HG03457 (cell line): ENCODE results near the gene TTC28.

Experiments used
- ATAC-seq: cut with Tn5 transposase; IDR thresholded peaks from one replicate; pipeline ENCODE4 v1.9.1; 2021; ENCODE audit warnings: moderate number of reproducible peaks; ENCODE audit not compliant: unreplicated experiment

Gene TTC28

DNA sequence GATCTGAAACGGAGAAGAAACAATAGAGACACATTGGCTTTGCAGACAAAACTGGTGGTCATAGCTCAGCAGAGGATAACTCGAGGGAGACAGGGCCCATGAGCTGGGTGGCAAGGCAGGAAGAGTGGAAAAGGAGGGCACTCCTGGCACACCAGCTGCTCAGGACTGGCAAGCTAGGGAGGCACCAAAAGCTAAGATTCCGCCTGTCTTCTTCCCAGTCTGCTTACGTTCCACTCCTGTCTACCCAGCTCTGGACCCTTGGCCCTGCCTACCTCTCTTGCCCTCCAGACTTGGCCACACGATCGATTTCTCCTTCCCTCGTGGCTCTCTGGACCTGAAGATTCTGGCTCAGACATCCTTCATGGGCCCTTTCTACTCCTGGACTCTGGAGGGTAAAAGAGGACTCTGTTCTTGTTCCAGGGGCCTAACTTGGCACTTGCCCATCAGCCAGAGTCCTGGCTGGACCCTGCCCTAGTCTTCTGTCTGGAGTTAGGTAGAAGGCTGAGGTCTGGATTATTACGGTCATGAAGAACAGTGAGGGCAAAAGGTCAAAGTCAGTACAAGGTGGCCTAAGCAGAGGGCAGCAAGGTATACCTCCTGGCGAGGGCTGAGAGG lies 645.4 kb downstream of the TTC28 start:
- ATAC-seq, result no peak

DNA sequence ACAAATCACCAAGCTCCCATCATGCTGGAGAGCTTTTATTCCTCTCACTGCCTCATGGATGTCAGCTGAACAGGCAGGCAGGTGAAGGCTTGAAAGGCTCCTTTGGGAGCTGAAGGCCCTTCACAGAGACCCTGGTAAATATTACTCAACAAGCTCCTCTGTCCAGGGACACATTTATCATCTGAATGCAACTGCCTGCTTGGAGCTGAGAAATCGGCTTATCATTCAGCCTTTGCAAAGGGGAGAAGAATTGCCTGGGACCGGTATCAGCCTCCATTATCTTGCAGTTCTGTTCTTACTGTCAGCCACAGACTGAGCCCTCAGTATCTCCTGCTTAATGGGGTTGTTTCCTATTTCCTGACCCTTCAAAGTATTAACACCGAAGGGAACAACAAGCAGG lies 646.8 kb downstream of the TTC28 start:
- no peak for ATAC-seq

DNA sequence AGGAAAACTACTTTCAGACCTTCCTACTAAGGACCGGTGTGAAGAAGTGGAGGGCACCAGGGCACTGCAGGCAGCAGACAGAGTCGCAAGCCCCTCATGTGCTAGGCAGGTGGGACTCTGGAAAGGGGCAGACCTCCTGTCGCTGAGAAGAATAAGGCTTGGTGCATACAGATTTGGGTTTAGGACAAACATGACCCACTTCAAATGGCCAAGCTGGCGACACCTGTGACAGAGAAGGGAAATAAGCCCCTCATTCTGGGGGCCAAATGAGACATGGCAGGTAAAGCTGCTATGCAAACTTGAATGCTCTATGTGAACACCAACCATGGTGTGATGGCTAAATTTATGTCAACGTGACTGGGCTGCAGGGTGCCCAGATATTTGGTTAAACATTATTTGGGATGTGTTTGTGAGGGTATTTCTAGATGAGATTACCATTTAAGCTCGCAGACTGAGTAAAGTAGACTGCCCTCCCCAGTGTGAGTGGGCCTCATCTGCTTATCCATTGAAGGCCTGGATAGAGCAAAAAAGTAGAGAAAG lies 648.2 kb downstream of the TTC28 start:
- no peak for ATAC-seq

DNA sequence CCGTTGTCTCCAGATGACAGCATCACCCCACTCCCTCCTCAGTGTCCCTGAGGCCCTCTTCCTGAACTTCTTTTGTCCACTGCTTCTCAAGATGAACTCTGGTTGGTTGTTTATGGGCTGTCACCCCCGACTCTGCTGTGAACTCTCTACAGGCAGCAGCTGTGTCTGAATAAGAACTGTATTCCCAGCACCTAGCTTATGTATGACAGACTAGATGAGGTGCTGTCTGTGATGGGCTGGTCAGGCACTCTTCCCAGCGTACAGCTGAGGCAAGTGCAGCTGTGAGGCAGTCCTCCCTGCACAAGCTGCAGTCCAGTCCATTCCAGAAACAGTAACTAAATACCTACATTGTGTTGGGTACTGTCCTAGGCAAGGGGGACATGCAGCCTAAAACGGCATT lies 649.2 kb downstream of the TTC28 start:
- no peak for ATAC-seq

DNA sequence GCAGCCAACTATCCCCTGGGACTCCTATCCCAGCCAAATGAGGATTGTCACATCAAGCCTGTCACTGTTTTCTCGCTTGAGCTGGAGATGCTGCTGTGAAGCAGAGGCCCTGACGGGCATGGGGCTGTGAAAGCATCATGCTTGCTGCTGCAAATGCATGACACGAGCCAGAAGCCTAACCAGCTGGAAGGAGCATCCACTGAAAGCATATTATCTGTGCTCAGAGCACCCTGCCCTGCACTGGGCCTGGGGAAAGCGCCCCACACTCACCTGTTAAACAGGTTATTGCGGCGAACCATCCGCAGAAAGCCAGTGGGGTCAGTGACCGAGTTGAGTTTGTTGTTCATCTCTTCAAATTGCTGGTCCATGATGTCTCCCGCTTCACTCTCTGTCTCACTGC lies 649.7 kb downstream of the TTC28 start:
- ATAC-seq, result no peak

DNA sequence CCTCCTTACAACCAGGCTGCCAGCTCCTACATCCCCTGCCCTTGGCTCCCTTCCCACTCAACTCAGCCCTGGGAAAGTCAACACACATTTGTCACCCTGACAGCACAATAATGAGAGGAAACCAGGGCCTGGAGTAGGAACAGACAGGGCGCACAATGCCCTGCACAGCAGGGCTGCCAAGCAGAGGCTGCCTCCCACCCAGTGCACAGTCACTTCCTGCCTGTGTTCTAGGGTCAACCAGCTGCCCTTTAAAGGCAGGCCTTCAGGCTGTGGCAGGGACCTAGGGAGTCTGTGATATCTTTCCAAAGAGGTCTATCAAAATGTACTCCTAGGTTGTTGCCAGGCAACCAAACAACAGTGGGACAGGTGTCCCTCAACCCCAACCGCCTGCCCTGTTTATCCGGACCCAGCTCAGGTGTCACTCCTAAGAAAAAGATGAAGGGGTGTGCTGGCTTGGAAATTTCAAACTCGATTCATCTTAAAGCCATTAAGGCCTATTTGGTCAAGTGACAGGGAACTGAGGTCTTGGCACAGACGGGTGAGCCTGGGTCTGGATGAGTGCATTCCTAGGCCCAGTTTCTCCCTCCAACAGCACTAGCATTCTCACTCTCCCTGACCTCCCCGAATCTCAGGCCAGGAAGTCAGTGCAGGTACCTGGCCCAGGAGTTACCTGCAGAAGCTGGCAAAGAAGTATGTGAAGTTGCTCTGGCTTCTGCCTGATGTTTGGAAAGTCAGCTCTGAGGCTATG lies 650.3 kb downstream of the TTC28 start:
- no peak for ATAC-seq

DNA sequence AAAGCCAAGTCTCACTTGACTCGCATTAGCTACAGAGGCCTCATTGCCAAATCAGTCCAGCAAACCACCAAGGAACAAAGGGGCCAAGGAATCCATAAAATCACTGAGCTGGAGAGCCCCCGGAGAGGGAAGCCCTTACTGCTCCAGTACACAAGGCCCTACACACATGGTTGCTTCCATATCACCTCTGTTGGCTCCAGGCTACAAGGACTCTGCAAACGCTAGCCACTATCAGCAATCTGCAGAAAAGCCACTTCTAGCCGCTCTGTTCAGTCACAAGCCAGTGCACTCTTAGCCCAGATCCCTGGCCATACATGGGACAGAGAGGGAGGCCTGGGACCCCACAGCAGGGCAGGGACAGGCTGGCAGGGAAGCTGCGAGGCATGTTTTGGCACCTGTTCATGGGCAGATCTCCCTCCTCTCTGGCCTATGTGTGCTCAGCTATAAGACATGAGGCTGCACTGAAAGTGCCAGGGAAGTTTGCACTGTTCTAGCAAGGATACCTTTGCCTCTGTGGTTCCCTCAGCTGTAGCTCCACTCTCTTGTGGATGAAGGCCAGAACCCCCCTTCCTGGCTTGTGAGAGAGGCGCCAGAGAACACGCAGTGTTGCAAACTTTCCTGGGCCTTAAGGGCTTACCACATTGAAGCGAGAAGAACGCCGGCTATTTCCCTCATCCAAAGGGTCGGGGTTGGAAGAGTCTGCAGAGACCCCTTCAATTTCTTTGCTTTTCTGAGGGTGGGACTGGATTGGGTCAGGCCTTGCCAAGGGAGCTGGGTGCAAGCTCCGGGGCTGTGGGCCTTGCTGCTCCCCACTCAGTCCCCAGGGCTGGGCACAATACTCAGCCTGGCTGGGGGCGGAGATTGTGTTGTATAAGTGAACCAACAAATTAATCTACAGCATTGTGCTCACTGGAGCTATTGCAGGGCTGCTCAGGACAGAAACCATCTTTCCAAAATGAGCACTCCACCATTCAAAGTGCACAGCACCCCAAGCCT lies 651.9 kb downstream of the TTC28 start:
- no peak for ATAC-seq

DNA sequence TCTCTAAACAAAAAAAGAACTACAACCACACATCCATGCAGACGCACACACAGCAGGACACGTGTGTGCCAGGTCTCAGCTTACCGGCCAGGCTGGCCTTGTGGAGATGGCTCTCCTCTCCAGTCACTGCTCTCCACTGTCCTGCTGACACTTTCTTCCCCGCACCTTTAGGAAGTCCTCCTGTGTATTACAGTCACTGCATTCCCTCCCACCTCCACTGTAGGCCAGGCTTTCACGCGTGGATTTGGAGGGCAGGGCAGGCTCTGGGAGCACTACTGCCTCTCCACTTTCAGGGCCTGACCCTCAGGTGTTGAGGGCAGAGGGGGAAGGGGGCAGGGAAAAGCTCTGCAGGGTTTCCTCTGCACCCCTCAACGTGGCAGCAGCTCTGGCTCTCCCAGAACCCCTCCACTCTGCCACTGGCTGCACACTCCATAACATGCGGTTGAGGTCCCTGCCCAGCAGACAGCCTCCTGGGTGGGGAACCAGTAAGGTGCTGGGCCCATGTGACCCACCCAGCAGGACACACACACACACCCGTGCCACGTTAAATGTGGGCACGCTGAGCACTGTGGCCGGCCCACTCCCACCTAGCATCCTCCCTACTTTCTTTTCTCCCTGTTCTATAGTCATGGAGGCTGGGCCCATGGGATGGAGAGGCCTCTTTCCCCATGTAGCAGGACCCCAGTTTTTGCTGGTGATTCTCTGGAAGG lies 653.6 kb downstream of the TTC28 start:
- no peak for ATAC-seq

DNA sequence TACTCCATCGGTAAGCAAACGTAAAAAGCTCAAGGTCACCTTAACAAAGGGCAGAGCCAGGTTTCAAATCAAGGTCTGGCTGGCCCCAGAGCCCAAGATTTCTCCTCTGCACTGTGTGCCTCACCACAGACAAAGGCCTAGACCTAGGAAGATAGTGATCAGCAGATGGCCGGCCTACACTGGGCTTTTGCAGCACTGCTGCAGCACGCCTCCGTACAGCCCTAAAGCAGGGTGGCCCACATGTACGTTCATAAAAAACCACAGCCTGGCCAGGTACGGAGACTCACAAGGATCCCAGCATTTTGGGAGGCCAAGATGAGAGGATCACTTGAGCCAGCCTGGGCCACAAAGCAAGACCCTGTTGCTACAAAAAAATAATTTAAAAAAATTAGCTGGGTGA lies 654.3 kb downstream of the TTC28 start:
- no peak for ATAC-seq

DNA sequence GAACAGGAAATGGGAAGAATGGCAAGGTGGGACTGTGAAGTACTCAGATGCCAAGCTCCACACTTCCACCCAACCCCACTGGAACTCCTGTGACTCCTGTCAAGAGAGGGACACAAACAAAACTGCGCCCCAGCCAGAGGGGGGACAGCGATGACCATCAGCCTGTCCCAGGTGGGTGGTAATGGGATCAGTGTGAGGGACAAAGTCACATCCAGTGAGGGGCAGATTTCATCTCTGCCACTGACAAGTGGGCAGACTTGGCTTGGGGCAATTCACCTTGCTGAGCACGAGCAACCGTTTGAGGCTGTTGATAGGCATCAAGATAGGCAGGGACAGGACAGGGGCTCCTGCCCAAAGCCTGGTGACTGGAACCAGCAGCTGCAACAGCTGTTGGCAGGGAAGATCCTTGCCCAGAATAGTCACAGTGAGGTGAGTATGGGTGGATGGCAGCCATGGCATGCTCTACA lies 655.2 kb downstream of the TTC28 start:
- ATAC-seq, result no peak

DNA sequence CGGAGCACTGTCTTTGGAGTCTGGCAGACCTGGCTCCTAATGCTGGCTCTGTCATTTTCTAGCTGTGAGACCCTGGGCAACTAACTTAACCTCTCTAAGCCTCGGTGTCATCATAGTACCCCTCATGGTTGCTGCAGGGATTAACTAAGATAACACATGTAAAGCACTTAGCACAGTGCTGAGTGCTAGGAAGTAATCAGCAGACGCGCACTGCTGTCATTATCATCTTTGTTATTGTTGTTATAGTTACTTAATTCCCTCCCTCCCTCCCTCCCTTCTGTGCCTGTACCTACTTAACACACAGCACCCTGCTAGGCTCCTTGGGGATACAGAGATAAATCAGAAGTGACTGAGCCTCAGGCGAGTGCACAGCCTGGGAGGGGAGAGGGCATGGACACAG lies 655.9 kb downstream of the TTC28 start:
- no peak for ATAC-seq

DNA sequence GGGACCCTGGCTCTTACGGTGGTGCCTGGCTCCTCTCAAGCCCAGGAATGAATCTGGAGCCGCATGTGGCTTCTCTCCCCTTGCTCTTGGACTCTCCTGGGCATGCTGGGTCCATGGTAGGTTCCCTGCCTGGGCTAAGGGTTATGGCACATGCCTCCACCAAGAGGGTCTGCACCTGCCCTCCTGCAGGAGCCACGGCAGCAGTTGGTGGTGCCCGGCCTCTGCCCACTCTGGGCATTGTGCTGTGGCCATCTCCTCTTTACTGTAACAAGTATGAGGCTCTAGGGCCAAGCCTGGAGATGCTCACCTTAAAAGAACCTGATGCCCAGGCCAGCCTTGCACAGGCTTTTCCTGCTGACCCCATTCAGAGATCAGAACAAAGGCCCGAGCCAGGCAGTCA lies 656.6 kb downstream of the TTC28 start:
- no peak for ATAC-seq

DNA sequence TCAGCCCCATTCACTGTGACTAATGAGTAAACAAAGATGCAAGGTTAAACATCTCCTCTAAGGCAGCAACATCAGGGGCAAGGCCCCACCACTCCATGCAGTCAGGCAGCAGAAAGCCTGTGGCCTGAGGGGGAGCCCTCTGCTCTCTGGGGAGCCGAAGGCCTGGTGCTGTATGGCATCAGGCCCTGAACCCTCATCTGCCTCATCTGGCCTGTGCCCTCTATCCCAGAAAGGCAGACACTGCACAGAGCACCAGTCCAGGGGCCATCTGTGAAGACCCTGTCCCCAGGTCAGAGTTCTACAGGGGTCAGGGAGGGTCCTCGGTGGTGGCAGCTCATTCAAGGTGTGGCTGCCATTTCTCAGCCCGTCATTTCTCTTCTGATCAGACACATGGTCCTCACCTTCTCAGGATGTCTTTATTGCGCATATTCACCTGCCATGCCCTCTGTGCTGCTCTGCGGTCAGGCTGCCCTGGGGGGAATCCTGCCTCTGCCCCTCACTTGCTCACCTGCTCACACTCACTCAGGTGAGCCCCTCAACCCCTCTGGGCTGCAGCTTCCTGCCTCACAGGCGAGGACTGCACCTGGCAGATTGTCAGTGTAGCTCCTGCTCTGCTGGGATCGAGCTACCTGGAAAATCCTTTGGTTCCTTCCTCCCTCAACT lies 657.5 kb downstream of the TTC28 start:
- ATAC-seq, result no peak

DNA sequence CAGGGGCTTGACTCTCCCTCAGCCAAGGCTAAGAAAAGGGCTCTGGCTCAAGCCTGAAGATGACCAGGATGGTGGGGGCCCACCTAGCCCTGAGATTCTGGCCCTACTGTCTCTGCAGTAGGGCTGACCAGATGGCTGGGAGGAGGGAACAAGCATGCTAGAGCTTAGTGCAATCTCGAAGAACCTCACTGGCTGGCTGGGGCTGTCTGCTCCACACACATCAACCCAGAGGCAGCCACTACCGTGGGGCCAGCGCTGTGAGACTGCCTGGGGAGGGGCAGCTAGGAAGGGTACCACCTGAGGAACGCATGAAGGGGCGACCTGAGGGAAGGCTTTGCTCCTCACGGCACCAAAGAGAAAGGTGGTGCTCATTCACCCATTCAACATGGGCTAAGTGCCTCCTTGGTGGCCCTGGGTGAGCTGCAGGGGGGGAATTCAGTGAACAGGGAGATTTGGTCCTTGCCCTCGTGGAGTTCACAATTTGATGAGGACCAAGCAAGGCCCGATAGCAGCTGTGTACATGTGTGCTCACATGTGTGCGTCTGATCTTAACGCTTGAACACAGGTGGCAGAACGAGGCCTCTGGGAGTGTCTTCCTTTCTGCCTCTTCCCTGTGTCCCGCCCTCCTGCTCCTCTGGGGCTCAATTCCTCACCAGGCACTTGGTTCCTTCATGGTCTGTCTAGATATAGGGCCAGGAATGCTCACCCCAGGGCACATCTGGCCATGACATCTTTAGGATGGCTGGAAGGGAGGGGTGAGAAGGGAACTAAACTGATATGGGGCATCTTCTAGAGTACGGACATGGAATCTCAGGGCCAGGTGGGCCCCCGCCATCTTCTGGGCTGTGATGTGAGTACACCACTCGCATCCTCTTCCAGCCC lies 658.3 kb downstream of the TTC28 start:
- no peak for ATAC-seq

DNA sequence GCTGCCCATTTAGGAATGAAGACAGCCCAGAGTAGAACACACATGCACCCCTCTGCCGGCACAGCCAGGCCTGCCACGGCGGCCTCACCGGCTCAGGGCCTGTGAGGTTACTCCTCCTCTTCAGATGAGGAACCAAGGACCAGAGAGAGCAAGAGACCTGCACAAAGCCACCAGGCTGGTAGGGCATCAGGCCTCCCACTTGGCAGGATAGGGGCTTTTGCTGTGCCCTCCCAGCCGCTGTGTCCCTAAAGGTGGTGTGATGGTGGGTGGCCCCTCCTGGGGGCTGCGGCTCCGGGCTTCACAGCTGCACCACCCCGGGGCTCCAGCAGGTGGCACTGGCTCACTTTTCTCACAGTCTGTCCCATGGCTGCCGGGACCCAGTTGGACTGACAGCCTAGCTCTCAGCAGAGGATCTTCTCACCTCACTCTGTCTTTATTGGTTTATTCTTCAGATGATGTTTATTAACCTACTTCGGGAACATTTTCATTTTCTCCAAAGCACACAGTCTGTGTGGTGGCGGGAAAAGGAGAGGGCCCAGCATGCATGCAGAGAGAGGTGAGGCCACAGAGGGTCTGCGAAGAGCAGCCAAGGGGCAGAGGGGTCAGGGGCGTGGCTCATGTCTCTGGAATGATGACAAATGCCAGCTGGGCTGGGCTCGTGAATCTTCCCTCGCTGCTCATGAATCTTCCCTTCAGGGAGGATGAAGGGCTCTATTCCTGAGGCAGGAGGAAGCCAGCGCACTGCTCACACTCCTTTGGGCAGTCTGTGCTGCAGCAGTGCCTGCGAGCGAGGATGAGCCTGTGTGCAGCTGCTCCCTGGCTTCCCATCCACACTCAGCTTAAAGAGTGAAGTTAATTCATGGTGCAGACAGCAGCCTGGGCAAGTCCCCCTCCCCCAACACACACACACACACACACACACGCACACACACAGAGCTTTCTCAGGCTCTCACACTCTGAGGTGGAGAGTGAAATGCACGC lies 659.5 kb downstream of the TTC28 start:
- no peak for ATAC-seq

DNA sequence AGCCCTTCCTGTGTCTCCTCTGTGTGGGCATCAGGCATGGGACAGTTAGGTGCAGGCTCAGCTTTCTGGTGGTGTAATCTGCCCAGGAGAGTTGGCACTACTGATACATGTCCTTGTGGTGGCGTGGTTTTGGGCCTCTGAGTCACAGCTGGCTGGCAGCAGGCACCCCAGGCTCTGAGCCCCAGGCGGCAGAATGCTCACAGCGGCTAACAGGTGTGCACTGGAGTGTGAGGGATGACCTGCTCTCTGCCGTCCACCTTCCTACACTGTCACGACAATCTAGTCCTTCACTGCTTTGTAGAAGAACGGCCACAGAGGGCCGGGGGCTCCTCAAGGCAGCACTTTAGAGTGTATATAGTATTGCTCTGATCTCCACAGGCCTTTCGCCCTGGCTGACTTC lies 660.3 kb downstream of the TTC28 start:
- no peak for ATAC-seq

DNA sequence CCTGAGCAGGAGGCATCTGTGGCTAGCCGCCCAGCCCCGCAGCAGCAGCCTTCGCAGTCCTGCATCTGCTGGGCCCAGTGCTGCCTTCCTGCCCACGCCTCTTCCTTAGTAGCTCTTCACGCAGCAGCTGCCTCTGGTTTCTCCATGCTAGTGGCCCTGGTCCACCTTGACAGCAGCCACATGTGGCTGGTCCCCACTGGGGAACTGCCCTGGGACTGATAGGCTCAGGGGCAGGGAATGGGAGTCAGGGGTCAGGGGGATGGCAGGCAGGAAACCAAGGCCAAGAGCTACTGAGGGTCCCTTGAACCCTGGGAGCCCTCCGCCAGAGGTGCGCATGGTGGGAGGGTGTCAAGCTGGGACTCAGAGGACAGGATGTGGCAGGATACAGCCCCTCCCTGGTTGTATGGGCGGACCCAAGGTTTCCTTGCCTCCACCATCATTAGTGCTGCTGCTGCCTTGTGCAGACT lies 661.1 kb downstream of the TTC28 start:
- no peak for ATAC-seq

DNA sequence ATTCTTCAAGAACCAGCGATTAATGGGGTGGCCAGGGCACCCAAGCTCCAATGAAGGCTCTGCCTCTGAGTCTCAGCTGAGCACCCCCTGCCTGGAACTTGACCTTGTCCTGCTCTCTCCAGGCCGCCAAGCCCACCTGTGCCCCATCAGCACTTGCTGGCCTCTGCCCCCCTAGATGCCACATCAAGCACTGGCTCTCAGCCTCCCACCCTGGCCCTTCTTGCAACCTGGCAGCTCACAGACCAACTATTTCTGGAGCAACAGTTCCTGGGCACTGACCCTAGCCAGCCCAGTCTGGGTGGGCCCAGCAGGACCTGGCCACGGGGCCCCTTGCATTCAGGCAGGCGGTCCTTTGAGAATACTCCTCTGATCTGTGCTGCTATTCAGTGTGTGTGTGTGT lies 661.8 kb downstream of the TTC28 start:
- ATAC-seq, result no peak
